ENCODE measurements around the gene PIGW. TPM values are rescaled to one million over a fixed set of nuclear protein-coding genes. Genes with fewer than 3 reads are reported as not detected.
A peak's percentile ranks its signal among the peaks of the same experiment; 100 is the strongest.

Gene PIGW
- total and polyA plus RNA-seq, 2 experiments from 2014 or later = 5.1 to 8.6 TPM

DNA sequence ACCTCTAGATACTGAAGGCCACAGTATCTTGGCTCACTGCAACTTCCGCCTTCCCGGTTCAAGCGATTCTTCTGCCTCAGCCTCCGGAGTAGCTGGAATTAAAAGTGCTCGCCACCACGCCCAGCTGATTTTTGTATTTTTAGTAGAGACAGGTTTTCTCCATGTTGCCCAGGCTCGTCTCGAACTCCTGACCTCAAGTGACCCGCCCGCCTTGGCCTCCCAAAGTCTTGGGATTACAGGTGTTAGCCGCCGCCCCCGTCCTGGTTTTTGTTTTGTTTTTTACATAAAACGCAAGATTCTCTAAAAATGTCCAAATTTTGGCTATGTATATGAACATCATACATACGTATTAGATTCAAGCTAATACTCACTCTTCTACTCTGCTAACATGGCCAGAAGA lies 8.0 kb downstream of the PIGW start:
- Histone ChIP-seq H3K4me1 (ENCODE audit: insufficient read depth) (peaks cover 18% of the 10 kb centered on the region), H3K4me2 (ENCODE audit: unreplicated experiment) (no peak overlapping the region), H4K20me1 (ENCODE audit: insufficient read depth) (peaks cover 2% of the 10 kb centered on the region; the same call in 1 of the 2 replicates), H3K9me3 (ENCODE audit: low read depth) (no peaks in the 10 kb centered on the region), H3K27me3 (replicated peaks; ENCODE audit: insufficient read depth) (no peaks in the 10 kb centered on the region), H3K9ac (no peak overlapping the region), H3K4me3 (0 out of 2 replicates have a peak overlapping the region, but pooled peaks have one; percentile 95), H3K9me2 (ENCODE audit: insufficient read depth) (no peaks in the 10 kb centered on the region), H2AFZ (no peak overlapping the region), H3K27ac (no peak overlapping the region), H3F3A (ENCODE audit: insufficient read depth) (peaks cover 42% of the 10 kb centered on the region), H3K36me3 (ENCODE audit: low read depth) (peaks cover 11% of the 10 kb centered on the region; the same call in 1 of the 2 replicates), H3K79me2 (ENCODE audit: insufficient read depth) (peaks cover 88% of the 10 kb centered on the region)
- DNase-seq = no peak
- 91 to 93% methylated on average over 15 of the region's 15 CpGs for WGBS, 2 experiments (ENCODE audit: low coverage in 1 of 2, low lambda C conversion rate in 2 of 2, missing lambda C conversion rate in 2 of 2)
- in situ Hi-C loops (cut with MboI) = no loop called here
- TF ChIP-seq EZH2 (IDR thresholded peaks at IDR 0.05; ENCODE audit: insufficient read depth, poor library complexity, severe bottlenecking) (no peak), EZH2phosphoT487 (IDR thresholded peaks at IDR 0.05; ENCODE audit: insufficient read depth, low read depth) (no peak)

GRCh38 chr17:36544044-36544306 lies 9.2 kb downstream of the PIGW start:
- peak; percentile 82 for DNase-seq

GRCh38 chr17:36544307-36545076 lies 9.7 kb downstream of the PIGW start, which contains the start of gene GGNBP2:
Gene GGNBP2, plus strand, starts transcription at chr17:36544919. Its CDS starts 806 bp downstream, at chr17:36545725.
- H4K20me1 ChIP-seq (ENCODE audit: insufficient read depth) = peaks cover 9% of the 10 kb centered on the region; the same call in 1 of the 2 replicates
- peak within 1 kb of the TSS; percentile 98 for H3K4me2 ChIP-seq (ENCODE audit: unreplicated experiment)
- peaks cover 88% of the 10 kb centered on the region for H3K79me2 ChIP-seq (ENCODE audit: insufficient read depth)
- TF ChIP-seq EZH2phosphoT487 (IDR thresholded peaks at IDR 0.05; ENCODE audit: insufficient read depth, low read depth) (no peak), EZH2 (IDR thresholded peaks at IDR 0.05; ENCODE audit: insufficient read depth, poor library complexity, severe bottlenecking) (no peak)
- peak; percentile 99 for DNase-seq
- H2AFZ ChIP-seq = peak within 1 kb of the TSS; percentile 95
- H3K4me1 ChIP-seq (ENCODE audit: insufficient read depth) = peaks cover 28% of the 10 kb centered on the region
- H3K9me3 ChIP-seq (ENCODE audit: low read depth) = no peaks in the 10 kb centered on the region
- peak within 1 kb of the TSS; percentile 99 for H3K4me3 ChIP-seq
- no peaks in the 10 kb centered on the region for H3K27me3 ChIP-seq (replicated peaks; ENCODE audit: insufficient read depth)
- H3K9me2 ChIP-seq (ENCODE audit: insufficient read depth) = no peaks in the 10 kb centered on the region
- WGBS, 2 experiments (ENCODE audit: low coverage in 1 of 2, low lambda C conversion rate in 2 of 2, missing lambda C conversion rate in 2 of 2) = 0 to 2% methylated on average over 56 to 61 of the region's 71 CpGs
- in situ Hi-C loops (cut with MboI) = no loop called here
- H3K9ac ChIP-seq = peak within 1 kb of the TSS; percentile 99
- H3K36me3 ChIP-seq (ENCODE audit: low read depth) = peaks cover 6% of the 10 kb centered on the region; the same call in 1 of the 2 replicates
- peaks cover 40% of the 10 kb centered on the region for H3F3A ChIP-seq (ENCODE audit: insufficient read depth)
- peak within 1 kb of the TSS; percentile 99 for H3K27ac ChIP-seq

More at GRCh38 chr17:36544044-36544306, 9.2 kb downstream of the PIGW start:
- Histone ChIP-seq H3K4me1 (ENCODE audit: insufficient read depth) (peaks cover 28% of the 10 kb centered on the region), H3K9me2 (ENCODE audit: insufficient read depth) (no peaks in the 10 kb centered on the region), H4K20me1 (ENCODE audit: insufficient read depth) (peaks cover 8% of the 10 kb centered on the region; the same call in 1 of the 2 replicates), H2AFZ (peak overlapping the region; percentile 95), H3K27me3 (replicated peaks; ENCODE audit: insufficient read depth) (no peaks in the 10 kb centered on the region), H3K27ac (peak overlapping the region; percentile 99), H3F3A (ENCODE audit: insufficient read depth) (peaks cover 40% of the 10 kb centered on the region), H3K36me3 (ENCODE audit: low read depth) (peaks cover 4% of the 10 kb centered on the region; the same call in 1 of the 2 replicates), H3K79me2 (ENCODE audit: insufficient read depth) (peaks cover 88% of the 10 kb centered on the region), H3K4me2 (ENCODE audit: unreplicated experiment) (peak overlapping the region; percentile 92), H3K4me3 (peak overlapping the region; percentile 95), H3K9me3 (ENCODE audit: low read depth) (no peaks in the 10 kb centered on the region), H3K9ac (peak overlapping the region; percentile 99)
- in situ Hi-C loops (cut with MboI) = no loop called here
- 2 to 3% methylated on average over 10 of the region's 10 CpGs for WGBS, 2 experiments (ENCODE audit: low coverage in 1 of 2, low lambda C conversion rate in 2 of 2, missing lambda C conversion rate in 2 of 2)
- no peak for TF ChIP-seq EZH2 (IDR thresholded peaks at IDR 0.05; ENCODE audit: insufficient read depth, poor library complexity, severe bottlenecking)
- no peak for TF ChIP-seq EZH2phosphoT487 (IDR thresholded peaks at IDR 0.05; ENCODE audit: insufficient read depth, low read depth)

DNA sequence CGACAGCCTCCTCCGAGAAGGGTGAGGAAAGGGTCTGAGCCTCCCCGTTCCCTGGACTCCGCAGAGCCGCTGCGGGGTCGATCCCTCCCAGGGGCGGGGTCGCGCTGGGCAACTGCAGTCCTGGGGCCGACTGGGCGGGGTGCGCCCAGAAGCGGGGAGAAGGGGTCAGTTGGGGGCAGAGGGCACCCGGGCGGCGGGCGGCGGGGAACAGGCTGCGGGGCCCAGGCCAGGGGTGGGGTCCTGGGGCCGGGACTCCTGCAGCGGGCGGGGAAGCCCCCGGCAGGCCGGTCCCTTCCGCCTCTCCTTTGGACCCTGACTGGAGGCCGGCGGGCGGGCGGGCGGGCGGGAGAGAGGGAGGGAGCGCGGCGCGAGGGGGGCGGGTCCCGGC lies 10.3 kb downstream of the PIGW start:
- TF ChIP-seq EZH2phosphoT487 (IDR thresholded peaks at IDR 0.05; ENCODE audit: insufficient read depth, low read depth) = no peak
- H3K79me2 ChIP-seq (ENCODE audit: insufficient read depth) = peaks cover 88% of the 10 kb centered on the region
- peak overlapping the region; percentile 95 for H3K4me3 ChIP-seq
- no peaks in the 10 kb centered on the region for H3K9me2 ChIP-seq (ENCODE audit: insufficient read depth)
- H3K4me2 ChIP-seq (ENCODE audit: unreplicated experiment) = peak overlapping the region; percentile 92
- H3K4me1 ChIP-seq (ENCODE audit: insufficient read depth) = peaks cover 28% of the 10 kb centered on the region
- peak overlapping the region; percentile 99 for H3K27ac ChIP-seq
- no peak for DNase-seq
- H3K9ac ChIP-seq = peak overlapping the region; percentile 99
- peaks cover 40% of the 10 kb centered on the region for H3F3A ChIP-seq (ENCODE audit: insufficient read depth)
- 0 to 3% methylated on average over 10 to 16 of the region's 38 CpGs for WGBS, 2 experiments (ENCODE audit: low coverage in 1 of 2, low lambda C conversion rate in 2 of 2, missing lambda C conversion rate in 2 of 2)
- peak overlapping the region; percentile 95; the same call in 1 of the 2 replicates for H2AFZ ChIP-seq
- H3K36me3 ChIP-seq (ENCODE audit: low read depth) = peaks cover 12% of the 10 kb centered on the region; the same call in 1 of the 2 replicates
- no peaks in the 10 kb centered on the region for H3K27me3 ChIP-seq (replicated peaks; ENCODE audit: insufficient read depth)
- peaks cover 14% of the 10 kb centered on the region; the same call in 1 of the 2 replicates for H4K20me1 ChIP-seq (ENCODE audit: insufficient read depth)
- in situ Hi-C loops (cut with MboI) = no loop called here
- H3K9me3 ChIP-seq (ENCODE audit: low read depth) = no peaks in the 10 kb centered on the region
